HG02610 (cell line): ENCODE measurements around the gene CMTM4.

ENCODE experiments used
- ATAC-seq: cut with Tn5 transposase; IDR thresholded peaks from one replicate; pipeline ENCODE4 v1.9.1; 2021; ENCODE audit warnings: mild to moderate bottlenecking, moderate library complexity; ENCODE audit not compliant: unreplicated experiment

Gene CMTM4

GRCh38 chr16:66696669-66697630 lies at the start of gene CMTM4:
Gene CMTM4 (minus strand): TSS chr16:66696743. CDS start chr16:66696525, 218 bp downstream.
- peak; percentile 93 for ATAC-seq

GRCh38 chr16:66746048-66746447 lies 49.5 kb upstream of the CMTM4 start:
- ATAC-seq: no peak

- no peak for ATAC-seq
Measured at GRCh38 chr16:66741950-66742808, 45.6 kb upstream of the CMTM4 start.

DNA sequence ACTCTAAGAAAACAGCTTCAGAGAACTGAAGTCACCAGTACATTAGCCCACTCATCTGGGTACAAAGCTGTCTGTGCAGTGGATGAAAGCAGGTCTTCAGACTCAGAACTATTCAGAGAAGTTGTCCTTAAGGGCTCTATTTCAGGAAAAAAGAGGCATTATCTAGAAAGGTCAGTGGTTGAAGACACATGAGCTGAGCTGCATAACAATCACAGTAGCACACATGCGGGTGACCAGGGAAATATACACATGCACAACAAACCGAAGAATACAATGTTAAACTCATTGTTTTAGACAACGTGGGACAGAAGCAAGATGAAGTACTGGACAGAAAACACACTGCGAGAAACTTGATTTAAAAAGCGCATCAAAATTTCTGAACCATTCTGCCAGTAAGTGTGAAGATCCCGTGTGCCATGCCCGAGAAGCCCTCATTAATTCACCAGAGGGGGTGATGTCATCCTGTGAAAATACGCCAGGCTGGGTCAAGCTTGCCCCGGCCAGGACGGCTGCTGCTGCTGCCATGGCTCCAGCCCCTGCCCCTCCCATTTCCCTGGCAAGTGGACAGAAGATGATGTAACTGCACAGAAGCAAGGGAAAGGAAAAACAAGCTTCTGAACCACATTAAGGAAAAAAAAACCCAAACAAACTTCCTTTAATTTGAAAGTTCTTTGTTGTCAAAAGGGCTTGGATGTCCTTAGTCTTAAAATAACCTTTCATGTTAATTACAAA lies 44.8 kb upstream of the CMTM4 start:
- ATAC-seq: no peak

DNA sequence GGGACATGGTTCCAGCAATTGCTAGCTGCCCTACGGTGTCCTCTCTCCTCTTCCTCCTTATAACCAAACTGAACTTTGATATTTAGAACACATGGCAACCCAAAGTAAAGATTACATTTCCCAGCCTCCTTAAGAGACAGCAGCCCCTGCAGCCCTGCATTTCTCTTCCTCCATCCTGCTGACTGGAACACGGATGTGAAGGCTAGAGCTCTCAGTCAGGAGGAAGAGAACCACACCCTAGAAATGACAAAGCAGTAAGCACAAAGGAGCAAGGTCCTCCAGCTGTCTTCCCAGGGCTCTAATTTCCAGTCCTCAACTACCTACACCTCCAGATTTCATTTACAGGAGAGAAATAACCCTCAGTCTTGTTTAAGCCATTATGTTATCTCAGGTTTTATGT lies 44.0 kb upstream of the CMTM4 start:
- ATAC-seq: no peak

DNA sequence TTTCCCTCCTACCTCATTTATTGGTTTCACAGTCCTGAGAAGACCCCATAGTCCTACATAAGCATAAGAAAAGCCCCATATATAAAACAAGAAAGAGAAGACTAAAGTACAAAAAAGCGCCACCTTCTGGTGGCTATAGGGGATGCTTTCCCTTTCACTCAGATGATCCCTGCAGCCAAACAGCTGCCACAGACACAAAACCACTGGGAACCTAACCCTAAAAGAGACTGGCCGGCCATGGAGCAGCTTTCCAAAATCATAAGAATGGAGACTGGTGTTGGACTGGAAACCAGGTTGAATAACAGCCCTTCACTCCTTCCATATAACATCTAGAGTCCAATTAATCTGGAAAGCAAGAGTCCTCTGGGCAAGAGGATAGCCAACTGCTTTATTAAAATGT lies 43.5 kb upstream of the CMTM4 start:
- ATAC-seq: no peak

DNA sequence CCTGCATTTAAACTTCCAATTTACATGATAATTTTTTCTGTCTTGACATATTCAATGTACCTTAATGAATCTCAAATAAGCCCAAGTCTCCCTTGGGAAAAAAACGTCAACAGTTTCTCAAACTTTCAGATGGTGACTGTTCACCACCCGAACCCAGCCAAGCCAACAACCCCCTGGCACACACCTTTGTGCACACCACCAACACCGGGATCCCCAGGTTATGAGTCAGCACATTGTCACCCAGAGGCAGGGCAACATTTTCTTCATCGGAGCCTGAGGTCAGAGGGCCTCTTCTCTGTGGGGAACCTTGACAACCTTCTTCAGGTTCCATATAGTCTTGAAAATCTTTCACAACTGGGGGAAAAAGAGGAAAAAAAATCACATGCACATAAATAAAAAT lies 39.3 kb upstream of the CMTM4 start:
- no peak for ATAC-seq

GRCh38 chr16:66731101-66731500 lies 34.6 kb upstream of the CMTM4 start:
- no peak for ATAC-seq

- ATAC-seq: no peak
Measured at GRCh38 chr16:66728804-66729203, 32.3 kb upstream of the CMTM4 start.

DNA sequence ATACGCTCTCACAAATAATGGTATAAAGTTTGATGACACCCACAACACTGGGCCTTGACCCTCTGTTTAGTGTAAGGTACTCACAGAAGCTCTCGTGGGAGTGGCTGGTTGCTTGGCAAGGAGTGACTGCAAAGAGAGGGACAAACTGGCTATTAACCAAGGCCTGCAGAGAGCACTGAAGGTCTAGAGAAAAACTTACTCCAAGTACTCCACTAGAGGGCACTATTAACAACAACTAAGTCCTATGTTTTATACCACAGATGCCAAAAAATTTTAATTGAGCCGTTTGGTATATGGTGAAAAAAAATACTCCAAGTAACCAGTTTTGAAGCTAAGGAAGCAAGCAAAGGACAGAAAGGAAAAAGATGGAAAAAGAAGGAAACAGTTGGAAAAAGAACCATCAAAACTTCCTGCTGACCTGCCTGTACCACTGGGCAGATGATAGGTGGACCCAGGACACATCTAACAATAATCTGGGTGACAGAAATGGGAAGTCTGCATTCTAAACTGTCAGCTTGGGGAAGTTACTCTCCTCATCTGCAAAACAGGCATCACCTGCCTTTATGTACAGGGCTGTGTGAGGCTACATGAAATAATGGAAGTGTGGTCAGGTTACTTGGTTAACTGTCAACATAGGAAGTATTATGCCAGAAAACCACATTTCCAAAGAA lies 31.7 kb upstream of the CMTM4 start:
- ATAC-seq: peak; percentile 43

GRCh38 chr16:66720766-66721165 lies 24.2 kb upstream of the CMTM4 start:
- no peak for ATAC-seq

DNA sequence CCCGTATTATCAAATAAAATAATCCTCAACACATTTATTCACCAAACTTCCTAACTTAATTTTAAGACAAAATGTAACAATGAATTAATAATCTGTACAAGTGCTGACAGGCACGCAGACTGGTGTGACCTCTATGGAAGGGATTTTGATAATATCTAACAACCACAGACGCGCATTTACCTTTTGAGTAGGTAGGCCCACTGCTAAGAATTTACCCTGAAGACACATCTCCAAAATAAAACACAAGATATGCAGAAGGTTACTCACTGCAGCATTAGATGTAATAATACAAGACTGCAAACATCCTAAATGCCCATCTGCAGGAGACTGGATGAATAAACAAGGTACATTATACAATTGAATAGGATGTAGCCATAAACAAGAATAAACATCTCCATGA lies 22.7 kb upstream of the CMTM4 start:
- no peak for ATAC-seq

- no peak for ATAC-seq
Measured at GRCh38 chr16:66717776-66718175, 21.2 kb upstream of the CMTM4 start.

DNA sequence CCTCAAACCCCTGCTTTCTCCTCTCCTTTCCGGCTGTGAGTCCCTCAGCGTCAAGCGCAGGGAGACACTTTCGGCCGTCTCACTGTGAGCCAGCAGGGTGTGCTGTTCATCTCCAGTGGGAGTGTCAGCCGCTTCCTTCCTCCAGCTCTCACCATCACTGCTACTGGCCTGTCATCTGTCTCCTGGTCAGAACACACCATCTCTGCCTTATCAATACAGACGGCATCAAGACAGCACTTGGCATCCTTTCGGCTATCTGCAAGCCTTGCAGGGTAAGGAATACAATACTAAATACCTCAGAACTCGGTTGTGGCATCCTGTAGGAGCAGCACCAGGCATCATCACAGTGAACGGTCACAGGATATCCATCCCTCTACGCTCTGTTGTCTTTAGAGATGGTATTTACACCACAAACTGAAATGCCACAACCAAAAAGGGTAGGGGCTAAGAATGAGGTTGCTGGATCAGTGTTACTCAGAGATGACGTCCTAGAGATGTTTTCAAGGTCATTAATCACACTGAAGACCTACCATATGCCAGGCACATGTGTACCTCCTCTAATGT lies 20.7 kb upstream of the CMTM4 start:
- ATAC-seq: no peak

GRCh38 chr16:66714654-66715307 lies 18.2 kb upstream of the CMTM4 start:
- ATAC-seq: no peak

DNA sequence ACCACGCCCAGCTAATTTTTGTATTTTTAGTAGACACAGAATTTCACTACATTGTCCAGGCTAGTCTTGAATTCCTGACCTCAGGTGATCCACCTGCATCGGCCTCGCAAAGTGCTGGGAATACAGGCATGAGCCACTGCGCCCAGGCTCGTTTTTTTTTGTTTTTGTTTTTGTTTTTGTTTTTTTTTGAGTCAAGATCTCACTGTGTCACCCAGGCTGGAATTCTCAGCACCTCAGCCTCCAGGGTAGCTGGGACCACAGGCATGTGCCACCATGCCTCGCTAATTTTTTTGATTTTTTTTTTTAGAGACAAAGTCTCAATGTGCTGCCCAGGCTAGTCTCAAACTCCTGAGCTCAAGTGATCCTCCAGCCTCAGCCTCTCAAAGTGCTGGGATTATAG lies 17.5 kb upstream of the CMTM4 start:
- ATAC-seq: no peak

DNA sequence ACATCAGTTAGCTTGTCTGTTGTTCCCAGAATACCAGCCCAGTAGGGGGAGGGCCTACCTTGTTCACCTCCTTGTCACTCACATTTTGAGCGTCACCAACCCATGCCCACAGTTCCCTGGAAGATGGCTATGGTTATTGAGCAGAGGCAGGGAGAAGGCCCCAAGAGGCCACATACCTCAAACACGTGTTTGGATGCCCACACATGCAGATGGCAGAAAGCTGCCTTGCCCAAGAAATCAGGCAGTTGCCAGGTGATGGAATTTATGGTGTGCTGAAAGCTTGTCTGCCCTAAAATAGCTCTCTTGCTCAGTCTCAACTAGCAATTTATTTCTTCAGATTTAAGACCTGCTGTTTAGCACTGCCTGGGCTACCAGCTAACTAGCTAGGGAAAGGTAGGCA lies 16.5 kb upstream of the CMTM4 start:
- ATAC-seq: no peak

- no peak for ATAC-seq
Measured at GRCh38 chr16:66712512-66712911, 16.0 kb upstream of the CMTM4 start.

GRCh38 chr16:66711581-66711980 lies 15.0 kb upstream of the CMTM4 start:
- ATAC-seq: no peak

GRCh38 chr16:66706506-66706880 lies 9.9 kb upstream of the CMTM4 start:
- ATAC-seq: no peak
